CMK (cell line): ENCODE results near the gene ST6GALNAC4.
A peak's percentile ranks its signal among the peaks of the same experiment; 100 is the strongest.

Source experiments
- DNase-seq: peaks from one replicate; pipeline ENCODE4 v3.0.0-alpha.2; 2010; ENCODE audit warnings: low read depth

Gene ST6GALNAC4

DNA sequence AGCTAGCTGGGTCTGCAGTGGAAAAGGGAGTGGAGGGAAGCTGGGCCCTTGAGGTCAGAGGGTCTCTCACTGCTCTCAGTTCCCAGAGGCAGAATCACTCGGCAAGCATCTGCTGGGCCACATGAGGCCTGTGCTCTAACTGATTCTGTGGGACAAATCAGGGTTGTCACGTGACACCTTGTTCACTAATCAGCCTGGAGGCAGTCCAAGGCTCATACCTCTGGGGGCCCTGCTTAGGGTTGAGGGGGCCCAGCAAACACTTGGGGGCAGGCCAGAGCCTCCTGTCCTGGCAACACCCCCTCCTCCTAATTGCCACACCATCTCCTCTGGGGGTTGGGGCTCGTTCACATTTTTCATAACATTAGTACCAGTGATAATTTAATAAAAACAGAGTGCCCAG is 29.9 kb upstream of the ST6GALNAC4 start:
- DNase-seq = no peak

DNA sequence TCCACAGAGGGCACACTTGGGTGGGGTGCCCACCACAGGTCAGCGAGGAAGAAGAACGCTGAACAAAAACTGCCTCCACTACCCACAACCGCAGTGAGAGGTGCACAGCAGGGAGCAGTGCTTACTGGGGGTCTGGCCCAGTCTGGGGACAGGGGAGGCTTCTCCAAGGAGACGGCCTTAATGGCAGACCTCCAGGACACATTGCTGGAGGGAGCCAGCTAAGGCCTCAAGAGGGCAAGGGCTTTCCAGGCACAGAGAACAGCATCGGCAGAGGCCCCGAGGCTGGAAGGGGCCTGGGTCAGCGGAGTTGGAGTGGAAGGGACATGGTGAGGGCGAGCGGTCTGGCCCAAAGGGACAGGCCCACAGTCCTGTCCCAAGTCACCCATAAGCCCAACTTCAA is 29.1 kb upstream of the ST6GALNAC4 start:
- no peak for DNase-seq

DNA sequence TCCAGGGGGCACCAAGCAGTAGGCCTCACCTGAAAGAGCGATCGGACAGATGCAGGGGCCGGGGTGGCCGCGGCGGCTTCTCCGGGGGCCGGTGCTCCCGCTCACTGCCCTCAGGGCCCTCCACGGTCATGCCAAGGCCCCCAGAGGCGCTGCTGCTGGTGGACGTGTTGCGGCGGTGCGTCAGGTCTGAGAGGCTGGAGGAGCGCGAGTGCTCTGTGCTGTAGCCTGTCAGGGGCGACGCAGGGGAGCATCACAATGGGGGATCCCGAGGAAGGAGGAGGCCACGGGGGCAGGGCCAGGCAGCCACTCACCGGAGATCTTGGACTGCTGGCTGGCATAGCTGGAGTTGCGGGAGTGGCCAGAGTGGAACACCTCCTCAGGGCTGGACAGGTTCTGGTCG is 28.5 kb upstream of the ST6GALNAC4 start:
- no peak for DNase-seq

DNA sequence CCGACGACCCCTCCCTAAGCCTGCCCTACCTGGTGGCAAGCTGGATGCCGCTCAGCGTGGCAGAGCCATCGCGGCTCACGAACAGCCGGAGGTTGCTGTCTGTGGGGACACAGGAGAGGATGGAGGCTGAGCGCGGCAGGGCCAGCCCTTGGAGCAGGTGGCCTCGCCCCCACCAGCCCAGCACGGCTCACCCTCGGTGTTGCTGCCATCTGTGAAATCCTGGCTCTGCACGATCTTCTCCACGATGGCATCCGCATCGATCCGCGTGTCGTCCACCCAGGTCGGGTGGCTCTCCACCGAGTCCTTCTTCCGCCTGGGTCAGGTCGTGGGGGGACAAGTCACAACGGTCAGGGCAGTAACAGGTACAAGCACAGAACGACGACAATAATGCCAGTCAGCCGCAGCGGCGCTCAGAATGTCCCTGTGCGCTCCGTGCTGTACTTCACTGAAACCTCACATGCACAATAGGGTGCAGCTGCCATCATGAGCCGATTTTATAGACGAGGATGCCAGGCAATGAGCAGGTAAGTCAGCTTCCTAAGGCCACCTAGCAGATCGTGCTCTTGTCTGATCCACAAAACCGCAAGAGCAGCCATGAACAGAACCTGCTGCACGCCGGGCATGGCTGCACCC is 27.9 kb upstream of the ST6GALNAC4 start:
- DNase-seq = no peak

DNA sequence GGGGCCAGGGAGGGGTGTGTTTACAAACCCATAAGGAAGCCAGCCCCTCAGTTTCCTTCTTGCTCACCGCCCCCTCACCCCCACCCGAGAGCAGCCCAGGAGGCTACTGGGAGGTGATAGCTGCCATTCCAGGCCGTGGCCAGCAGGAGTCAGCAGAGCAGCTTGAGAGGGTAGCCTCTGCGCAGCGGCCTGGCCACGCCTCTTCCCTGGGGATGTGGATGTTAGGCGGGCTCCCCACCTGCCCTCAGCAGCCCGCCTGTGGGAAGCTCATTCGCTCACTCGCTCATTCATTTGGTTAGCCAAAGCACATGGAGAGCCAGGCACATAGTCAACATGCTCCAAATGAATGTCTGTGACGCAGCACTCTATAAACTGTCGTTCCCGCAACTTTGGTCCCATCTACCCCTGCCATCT is 26.9 kb upstream of the ST6GALNAC4 start:
- DNase-seq = no peak

DNA sequence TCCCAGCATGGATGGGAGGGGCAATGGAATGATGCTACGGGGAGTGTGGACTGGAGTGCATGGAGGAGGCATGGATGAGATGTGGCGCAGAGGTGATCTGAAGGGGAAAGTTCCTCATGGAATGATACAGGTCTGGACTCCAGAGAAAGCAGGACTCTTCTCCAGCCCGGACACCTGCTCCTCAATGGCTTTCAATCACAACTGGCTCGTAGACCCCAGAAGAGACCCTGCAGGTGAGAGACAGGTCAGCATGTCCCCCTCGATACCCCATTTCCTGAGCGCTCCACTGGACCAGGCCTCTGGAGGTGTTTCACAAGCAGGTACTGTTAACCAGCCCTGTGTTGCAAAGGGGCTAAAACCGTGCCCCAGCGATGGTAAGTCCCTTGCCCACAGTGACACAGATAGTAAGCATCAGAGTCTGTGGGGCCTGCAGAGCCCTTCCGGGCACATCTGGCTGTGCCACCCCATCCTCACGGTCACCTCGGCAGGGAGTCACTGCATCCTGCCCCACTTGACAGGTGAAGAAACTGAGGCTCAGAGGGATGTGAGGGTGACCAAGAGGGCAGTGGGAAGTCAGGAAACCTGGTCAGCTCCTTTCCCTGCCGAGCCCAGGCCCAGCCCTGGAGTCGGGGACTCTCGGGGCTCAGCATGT is 26.3 kb upstream of the ST6GALNAC4 start:
- DNase-seq = no peak

GRCh38 chr9:127942216-127943010 is 25.6 kb upstream of the ST6GALNAC4 start:
- no peak for DNase-seq

DNA sequence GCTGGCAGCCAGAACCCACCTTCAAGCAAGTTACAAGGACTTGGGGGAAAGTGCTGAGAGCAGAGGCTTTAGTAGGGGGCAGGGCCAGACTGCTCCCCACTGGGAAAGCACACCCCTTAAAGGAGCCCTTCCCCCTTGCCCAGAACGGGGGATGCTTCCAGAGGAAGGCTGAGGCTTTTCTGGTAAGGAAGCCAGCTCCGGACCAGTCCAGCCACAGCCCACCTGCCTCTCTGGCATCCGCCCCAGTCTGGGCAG is 25.0 kb upstream of the ST6GALNAC4 start:
- DNase-seq = no peak

DNA sequence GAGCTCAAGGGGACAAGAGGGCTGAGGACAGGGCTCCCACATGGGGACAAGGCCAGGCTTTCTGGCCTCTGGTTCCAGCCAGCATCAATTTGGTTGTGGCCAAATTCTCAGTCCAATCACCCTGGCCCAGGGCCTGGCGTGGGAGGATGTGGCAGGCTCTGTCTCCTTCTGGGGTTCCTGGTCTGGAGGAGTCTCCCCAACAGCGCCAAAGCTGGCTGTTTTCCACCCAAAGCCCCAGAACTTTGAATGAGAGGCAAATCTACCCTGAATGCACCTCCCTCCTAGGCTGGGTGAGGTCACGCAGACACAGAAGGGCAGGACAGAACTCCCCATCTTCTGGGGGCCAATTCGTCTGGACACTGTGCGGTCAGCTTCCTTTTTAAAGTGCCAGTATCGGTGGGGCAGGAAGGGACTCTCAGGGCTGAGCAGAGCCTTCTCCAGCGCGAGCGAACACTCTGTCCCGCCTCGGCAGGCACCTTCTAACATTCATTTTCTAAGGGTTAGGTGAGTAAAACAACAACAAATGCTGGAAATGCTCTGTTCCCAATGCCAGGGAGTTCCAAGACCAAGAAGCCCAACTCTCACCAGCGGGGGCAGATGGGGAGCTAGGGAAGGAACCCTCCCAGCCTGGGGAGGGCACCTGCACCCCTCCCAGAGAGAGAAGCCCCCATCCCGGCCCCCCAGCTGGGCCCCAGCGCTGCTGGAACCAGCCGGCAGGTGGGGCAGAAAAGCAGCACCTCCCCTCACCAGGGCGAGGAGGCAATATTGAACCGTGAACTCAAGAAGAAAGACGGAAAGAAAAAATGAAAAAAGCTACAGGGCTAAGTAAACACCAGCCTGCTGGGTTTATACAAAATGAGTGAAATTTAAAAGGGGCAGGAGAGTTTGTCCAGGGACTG is 24.5 kb upstream of the ST6GALNAC4 start:
- DNase-seq = no peak

DNA sequence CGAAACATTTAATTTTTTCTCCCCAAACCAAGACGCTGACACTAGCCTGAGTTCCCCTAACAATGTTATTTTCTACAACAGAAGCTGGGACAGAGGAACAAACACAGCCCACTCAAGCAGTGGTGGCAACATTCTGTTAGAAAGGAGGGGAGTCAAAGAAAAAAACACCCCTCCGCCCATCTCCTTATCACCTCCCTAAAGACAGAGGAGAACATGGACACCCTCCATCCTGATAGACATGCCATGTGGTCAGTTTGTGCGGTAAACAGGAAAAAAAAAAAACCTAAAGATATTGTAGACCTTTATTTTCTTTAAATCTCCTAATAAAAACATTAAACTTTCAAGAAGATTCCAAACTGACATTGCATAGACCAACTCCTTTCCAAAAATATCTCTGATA is 23.8 kb upstream of the ST6GALNAC4 start:
- no peak for DNase-seq

- DNase-seq = no peak
Observed at GRCh38 chr9:127938298-127938690, 21.5 kb upstream of the ST6GALNAC4 start.

GRCh38 chr9:127937388-127938297 is 20.8 kb upstream of the ST6GALNAC4 start, which contains the start of gene DPM2:
DPM2 (minus strand) TSS chr9:127937854; CDS start chr9:127937820, 34 bp downstream.
- peak; percentile 87 for DNase-seq

- DNase-seq = no peak
Observed at GRCh38 chr9:127937056-127937387, 20.2 kb upstream of the ST6GALNAC4 start.

GRCh38 chr9:127936347-127936852 is 19.6 kb upstream of the ST6GALNAC4 start:
- no peak for DNase-seq

DNA sequence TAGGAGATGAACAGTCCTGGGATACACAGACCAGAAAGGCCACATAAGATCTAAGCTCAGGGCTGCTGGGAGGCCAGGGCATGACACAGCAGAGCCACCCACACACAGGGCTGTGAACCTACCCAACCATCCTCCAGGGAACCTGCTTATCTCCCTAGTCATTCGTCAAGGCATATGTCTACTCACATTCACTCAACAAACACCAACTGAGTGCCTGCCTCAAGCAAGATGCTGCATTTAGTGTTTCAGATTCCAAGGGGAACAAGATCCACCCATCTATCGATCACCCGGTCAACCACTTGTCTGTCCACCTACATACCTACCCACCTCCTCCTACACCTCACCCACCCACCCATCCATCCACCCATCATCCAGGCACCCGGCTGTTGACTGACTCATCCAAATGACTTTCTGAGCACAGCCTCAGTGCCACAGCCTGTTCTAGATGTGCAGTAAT is 19.0 kb upstream of the ST6GALNAC4 start:
- no peak for DNase-seq

DNA sequence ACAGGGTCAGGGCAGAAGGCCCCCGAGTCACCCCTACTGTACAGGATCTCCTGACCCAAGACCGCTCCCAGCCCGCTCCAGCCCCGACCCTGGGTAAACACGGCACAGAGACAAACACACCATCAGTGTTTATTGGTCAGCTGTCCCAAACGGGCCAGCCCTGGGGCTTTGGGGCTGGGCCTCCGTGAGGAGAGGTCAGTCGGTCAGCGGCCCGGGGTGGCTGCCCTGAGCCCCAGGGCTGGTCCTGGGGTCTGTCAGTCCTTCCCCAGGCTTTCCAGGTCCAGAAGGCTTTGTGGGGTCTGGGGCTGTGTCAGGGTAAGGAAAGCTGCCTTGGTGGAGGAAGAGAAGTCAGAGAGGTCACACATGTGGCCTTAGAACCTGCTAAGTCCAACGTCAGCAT is 18.1 kb upstream of the ST6GALNAC4 start:
- no peak for DNase-seq

DNA sequence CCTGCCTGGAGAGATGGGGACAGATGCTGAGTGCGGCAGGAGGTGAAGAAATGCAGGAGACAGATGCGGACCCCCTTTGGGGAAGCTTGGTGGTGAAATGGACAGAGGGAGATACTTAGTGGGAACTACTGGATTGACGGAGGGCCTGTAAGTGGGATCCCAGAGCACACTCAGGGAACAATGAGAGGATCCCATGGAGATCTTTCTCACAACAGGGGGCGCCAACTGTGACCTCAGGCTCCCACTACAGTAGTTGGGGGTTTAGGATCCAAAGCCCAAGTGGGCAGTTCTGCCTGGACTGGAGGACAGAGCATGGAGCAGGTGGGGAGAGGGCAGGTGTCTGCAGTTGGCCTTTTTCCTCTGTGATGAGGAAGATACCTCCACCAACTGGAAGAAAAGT is 17.4 kb upstream of the ST6GALNAC4 start:
- DNase-seq = no peak

GRCh38 chr9:127931092-127931881 is 14.4 kb upstream of the ST6GALNAC4 start:
- DNase-seq = no peak

- DNase-seq = no peak
Observed at GRCh38 chr9:127930231-127931091, 13.6 kb upstream of the ST6GALNAC4 start, which contains the start of gene PIP5KL1. PIP5KL1 (minus strand) TSS chr9:127930777; CDS start chr9:127930752, 25 bp downstream.
